ENCODE data around the gene MYO15B. TPM values are rescaled to one million over a fixed set of nuclear protein-coding genes. Genes with fewer than 3 reads are reported as not detected.

The MYO15B gene
- total and polyA plus RNA-seq, 2 of the 13 experiments (the other 11 are each of a cell fraction or from before 2014, with no cell fraction given) = 2.8 to 8.1 TPM

GRCh38 chr17:75557852-75558665, 29.5 kb upstream of the MYO15B start (continued):
- no peak for TF ChIP-seq ZSCAN12 (CRISPR knock-in tag; IDR thresholded peaks at IDR 0.05)
- TF ChIP-seq ATF7-NPFF (CRISPR knock-in tag; IDR thresholded peaks at IDR 0.05; ENCODE audit: low read depth) = no peak
- no peak for TF ChIP-seq ZNF256 (CRISPR knock-in tag; conservative IDR thresholded peaks at IDR 0.05)
- TF ChIP-seq HMGXB4 (CRISPR knock-in tag; IDR thresholded peaks at IDR 0.05; ENCODE audit: borderline replicate concordance in 1 of 2, low read depth in 1 of 2) = no peak
- no peak for TF ChIP-seq ZNF850 (CRISPR knock-in tag; conservative IDR thresholded peaks at IDR 0.05)
- no peak for TF ChIP-seq EP300 (IDR thresholded peaks at IDR 0.05; ENCODE audit: low read depth in 2 of 2, low read length in 2 of 2)
- no peak for TF ChIP-seq EP300 (CRISPR knock-in tag; IDR thresholded peaks at IDR 0.05; ENCODE audit: borderline replicate concordance)
- peak; percentile 45 for TF ChIP-seq ZNF407 (CRISPR knock-in tag; IDR thresholded peaks at IDR 0.05; ENCODE audit: not compliant biosample characterization)
- no peak for TF ChIP-seq STAG1 (CRISPR knock-in tag; IDR thresholded peaks at IDR 0.05)
- peak; percentile 68; the same call in 1 of the 2 replicates for TF ChIP-seq ZNF138 (CRISPR knock-in tag; IDR thresholded peaks at IDR 0.05; ENCODE audit: low read depth)
- TF ChIP-seq SNAI1 (CRISPR knock-in tag; IDR thresholded peaks at IDR 0.05; ENCODE audit: borderline replicate concordance) = 0 out of 2 replicates have a peak, but pooled peaks have one; percentile 17
- TF ChIP-seq HBP1 (CRISPR knock-in tag; IDR thresholded peaks at IDR 0.05; ENCODE audit: low read depth) = peak; percentile 26; the same call in 1 of the 2 replicates
- no peak for TF ChIP-seq PRPF4 (IDR thresholded peaks at IDR 0.05; ENCODE audit: low read depth, low read length, poor library complexity, severe bottlenecking)
- TF ChIP-seq GATAD1 (CRISPR knock-in tag; IDR thresholded peaks at IDR 0.05) = no peak

Measured in HepG2 (cell line).